ENCODE data around the gene RGL3. TPM values are rescaled to one million over a fixed set of nuclear protein-coding genes. Genes with fewer than 3 reads are reported as not detected.
"Not testable (repeated sequence)": the region's sequence is repeated elsewhere in the genome, so short reads cannot be mapped to it uniquely, and the experiment has no call there.

Gene RGL3
- total and polyA plus RNA-seq, 9 of the 15 experiments (the other 6 are each of a cell fraction or from before 2014, with no cell fraction given): 0.12 to 0.61 (median 0.32) TPM; not detected in 4

GRCh38 chr19:11354102-11354501 lies 65.0 kb downstream of the RGL3 start:
- CTCF ChIA-PET (ENCODE audit: low intra/inter-chr PET ratio); in situ Hi-C loops (cut with MboI); H3K36me3 ChIP-seq (ENCODE audit: control insufficient read depth, insufficient read depth, low read length); H3K9ac ChIP-seq (ENCODE audit: insufficient read depth in 1 of 2, low read depth in 2 of 2, low read length in 2 of 2); H3K27me3 ChIP-seq (ENCODE audit: control insufficient read depth in 2 of 2, insufficient read depth in 2 of 2, low read length in 2 of 2); H3K9me3 ChIP-seq (replicated peaks; ENCODE audit: control insufficient read depth, insufficient read depth, low read depth, low read length); intact Hi-C loops (cut with micrococcal nuclease); BruUV-seq (replicated peaks); H4K20me1 ChIP-seq (replicated peaks; ENCODE audit: control insufficient read depth, insufficient read depth, low read length); DNase-seq (ENCODE audit: extremely low read depth in 1 of 4, low spot score in 3 of 4); H3K79me2 ChIP-seq (ENCODE audit: control insufficient read depth, insufficient read depth, low read length); ATAC-seq; H3K4me2 ChIP-seq (ENCODE audit: insufficient read depth, low read length); FAIRE-seq; H3K9me1 ChIP-seq (ENCODE audit: control insufficient read depth, insufficient read depth, low read length); H3K27ac ChIP-seq (ENCODE audit: extremely low read depth, low read depth, low read length); H3K4me3 ChIP-seq; H2AFZ ChIP-seq (ENCODE audit: low read depth, low read length): not testable (repeated sequence)
- H3K4me1 ChIP-seq (replicated peaks in 1 of 2; ENCODE audit: control insufficient read depth in 2 of 2, insufficient read depth in 2 of 2, low read length in 2 of 2): peaks cover 24 to 59% of the 10 kb centered on the region in 2 experiments
- WGBS (ENCODE audit: insufficient coverage, low coverage, missing lambda C conversion rate): 65% methylated on average over 4 of the region's 4 CpGs
- TF ChIP-seq RBM25 (IDR thresholded peaks at IDR 0.05; ENCODE audit: low read depth, low read length, severe bottlenecking): peak; percentile 27
- TF ChIP-seq ZNF121 (CRISPR knock-in tag; conservative IDR thresholded peaks at IDR 0.05): peak; percentile 97
- peak; percentile 38; the same call in 1 of the 2 replicates for TF ChIP-seq BCOR (IDR thresholded peaks at IDR 0.05)
- POLR2A ChIA-PET: interaction anchor here (0.6 kb wide), 1 partner anchor 31 kb away, joined by 3 read pairs; no protein-coding TSS in a partner anchor

GRCh38 chr19:11349171-11349570 lies 69.9 kb downstream of the RGL3 start:
- FAIRE-seq: no peak
- intact Hi-C loops (cut with micrococcal nuclease): no loop called here
- TF ChIP-seq MYNN (IDR thresholded peaks at IDR 0.05) (no peak), MYNN (CRISPR knock-in tag; IDR thresholded peaks at IDR 0.05) (no peak), NONO (IDR thresholded peaks at IDR 0.05; ENCODE audit: low read depth in 2 of 2, low read length in 1 of 2) (no peak), ID3 (CRISPR knock-in tag; IDR thresholded peaks at IDR 0.05) (no peak), ID3 (tag; IDR thresholded peaks at IDR 0.05) (no peak), ZNF512 (tag; IDR thresholded peaks at IDR 0.05) (no peak), MITF (IDR thresholded peaks at IDR 0.05) (no peak), TRIM24 (IDR thresholded peaks at IDR 0.05) (0 out of 4 replicates have a peak, but pooled peaks of 1 of the 2 experiments have one; percentile 14), ZNF280A (IDR thresholded peaks at IDR 0.05; ENCODE audit: low read depth, partially characterized antibody) (no peak)

More at GRCh38 chr19:11349171-11349570, 69.9 kb downstream of the RGL3 start:
- Histone ChIP-seq H3K4me2 (ENCODE audit: insufficient read depth, low read length) (no peak overlapping the region), H3K9ac (ENCODE audit: insufficient read depth in 1 of 2, low read depth in 2 of 2, low read length in 2 of 2) (no peak overlapping the region), H3K27me3 (ENCODE audit: control insufficient read depth in 2 of 2, insufficient read depth in 2 of 2, low read length in 2 of 2) (no peaks in the 10 kb centered on the region), H3K4me1 (replicated peaks in 1 of 2; ENCODE audit: control insufficient read depth in 2 of 2, insufficient read depth in 2 of 2, low read length in 2 of 2) (peaks cover 28 to 39% of the 10 kb centered on the region in 2 experiments), H3K4me3 (no peak overlapping the region), H3K36me3 (ENCODE audit: control insufficient read depth, insufficient read depth, low read length) (no peaks in the 10 kb centered on the region), H4K20me1 (replicated peaks; ENCODE audit: control insufficient read depth, insufficient read depth, low read length) (no peaks in the 10 kb centered on the region), H2AFZ (ENCODE audit: low read depth, low read length) (no peak overlapping the region), H3K79me2 (ENCODE audit: control insufficient read depth, insufficient read depth, low read length) (no peaks in the 10 kb centered on the region), H3K27ac (ENCODE audit: extremely low read depth, low read depth, low read length) (no peak overlapping the region), H3K9me3 (replicated peaks; ENCODE audit: control insufficient read depth, insufficient read depth, low read depth, low read length) (peaks cover 3% of the 10 kb centered on the region; the same call in 1 of the 2 replicates), H3K9me1 (ENCODE audit: control insufficient read depth, insufficient read depth, low read length) (peaks cover 2% of the 10 kb centered on the region)
- BruUV-seq (replicated peaks): no TSS peak
- ChIA-PET CTCF (ENCODE audit: low intra/inter-chr PET ratio) (no interaction called here), POLR2A (interaction anchor here (0.7 kb wide), 1 partner anchor 10 kb away, joined by 5 read pairs; the partner anchor contains the start of gene RAB3D)
- 56% methylated on average over 4 of the region's 4 CpGs for WGBS (ENCODE audit: insufficient coverage, low coverage, missing lambda C conversion rate)
- DNase-seq (ENCODE audit: extremely low read depth in 1 of 4, low spot score in 3 of 4) (no peak), ATAC-seq (no peak)
- in situ Hi-C loops (cut with MboI): no loop called here
